ENCODE data around the gene SLC25A34. TPM values are rescaled to one million over a fixed set of nuclear protein-coding genes. Genes with fewer than 3 reads are reported as not detected.
A peak's percentile ranks its signal among the peaks of the same experiment; 100 is the strongest.

SLC25A34 gene
- total RNA-seq, 4 donors from 2014 or later, result 12.9 to 73.3 (median 36.2) TPM

DNA sequence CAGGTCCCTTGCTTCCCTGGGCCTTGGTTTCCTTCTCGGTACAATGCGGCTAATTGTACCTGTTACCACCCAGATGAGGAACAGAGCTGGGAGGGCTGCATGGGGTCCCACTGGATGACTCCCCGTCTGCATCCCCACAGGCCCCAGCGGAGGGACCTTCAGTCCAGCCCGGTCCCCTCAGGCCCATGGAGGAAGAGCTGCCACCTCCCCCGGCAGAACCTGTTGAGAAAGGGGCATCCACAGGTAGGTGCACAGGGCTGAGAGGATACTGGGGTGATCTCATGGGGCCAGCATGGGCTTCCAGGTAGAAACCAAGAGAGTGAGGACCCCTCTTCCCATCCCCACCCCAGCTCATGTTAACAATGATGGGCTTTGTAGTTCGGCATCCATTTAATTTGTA is 32.3 kb downstream of the SLC25A34 start:
- in situ Hi-C loops (cut with MboI; ENCODE audit: low pct_ligation_motif_present in 1 of 4, low pct_unique_long_range_greater_than_20kb in 1 of 4, low sequenced_read_pairs in 3 of 4) (no loop called here), intact Hi-C loops (cut with DNase I; ENCODE audit: low total_unique reads) (no loop called here)
- Histone ChIP-seq H3K9me3 (no peaks in the 10 kb centered on the region), H3K27ac (no peak overlapping the region), H3K27me3 (no peaks in the 10 kb centered on the region), H3K4me3 (no peak overlapping the region), H3K36me3 (peaks cover 0 to 35% (median 16%) of the 10 kb centered on the region in 4 donors), H3K4me1 (peaks cover 10 to 21% (median 16%) of the 10 kb centered on the region in 4 donors)
- TF ChIP-seq, protein P1, sequence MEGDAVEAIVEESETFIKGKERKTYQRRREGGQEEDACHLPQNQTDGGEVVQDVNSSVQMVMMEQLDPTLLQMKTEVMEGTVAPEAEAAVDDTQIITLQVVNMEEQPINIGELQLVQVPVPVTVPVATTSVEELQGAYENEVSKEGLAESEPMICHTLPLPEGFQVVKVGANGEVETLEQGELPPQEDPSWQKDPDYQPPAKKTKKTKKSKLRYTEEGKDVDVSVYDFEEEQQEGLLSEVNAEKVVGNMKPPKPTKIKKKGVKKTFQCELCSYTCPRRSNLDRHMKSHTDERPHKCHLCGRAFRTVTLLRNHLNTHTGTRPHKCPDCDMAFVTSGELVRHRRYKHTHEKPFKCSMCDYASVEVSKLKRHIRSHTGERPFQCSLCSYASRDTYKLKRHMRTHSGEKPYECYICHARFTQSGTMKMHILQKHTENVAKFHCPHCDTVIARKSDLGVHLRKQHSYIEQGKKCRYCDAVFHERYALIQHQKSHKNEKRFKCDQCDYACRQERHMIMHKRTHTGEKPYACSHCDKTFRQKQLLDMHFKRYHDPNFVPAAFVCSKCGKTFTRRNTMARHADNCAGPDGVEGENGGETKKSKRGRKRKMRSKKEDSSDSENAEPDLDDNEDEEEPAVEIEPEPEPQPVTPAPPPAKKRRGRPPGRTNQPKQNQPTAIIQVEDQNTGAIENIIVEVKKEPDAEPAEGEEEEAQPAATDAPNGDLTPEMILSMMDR (IDR thresholded peaks at IDR 0.05), result no peak
- TF ChIP-seq POLR2AphosphoS5 (IDR thresholded peaks at IDR 0.05), result no peak
- TF ChIP-seq EP300 (IDR thresholded peaks at IDR 0.05; ENCODE audit: low read depth), result no peak
- no peak for TF ChIP-seq POLR2A (IDR thresholded peaks at IDR 0.05)
- 80 to 93% methylated on average over 1 to 7 of the region's 7 CpGs for WGBS, 2 donors (ENCODE audit: low coverage in 1 of 2)
- DNase-seq, result no peak

DNA sequence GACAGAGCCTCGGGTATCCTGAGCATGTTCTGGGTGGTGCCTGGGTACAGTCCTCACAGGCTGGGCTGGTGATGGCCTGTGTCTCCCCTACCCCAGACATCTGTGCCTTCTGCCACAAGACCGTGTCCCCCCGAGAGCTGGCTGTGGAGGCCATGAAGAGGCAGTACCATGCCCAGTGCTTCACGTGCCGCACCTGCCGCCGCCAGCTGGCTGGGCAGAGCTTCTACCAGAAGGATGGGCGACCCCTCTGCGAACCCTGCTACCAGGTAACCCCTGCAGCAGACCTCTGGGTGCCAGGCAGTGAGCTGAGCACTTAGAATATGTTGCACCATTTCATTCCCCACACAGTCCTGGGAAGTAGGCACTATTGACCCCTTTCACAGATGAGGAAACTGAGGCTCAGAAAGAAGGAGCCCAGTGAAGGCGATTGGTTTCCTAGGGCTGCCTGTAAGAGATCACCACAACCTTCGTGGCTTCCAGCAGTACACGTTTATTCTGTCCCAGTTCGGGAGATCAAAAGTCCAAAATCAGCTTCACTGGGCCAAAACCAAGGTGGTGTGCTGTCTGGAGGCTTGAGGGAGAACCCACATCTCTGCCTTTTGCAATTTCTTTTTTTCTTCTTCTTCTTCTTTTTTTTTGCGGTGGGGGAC is 34.4 kb downstream of the SLC25A34 start:
- DNase-seq, result no peak
- 77 to 85% methylated on average over 2 to 12 of the region's 14 CpGs for WGBS, 2 donors (ENCODE audit: low coverage in 1 of 2)
- Histone ChIP-seq H3K27ac (no peak overlapping the region), H3K4me1 (peaks cover 0 to 3% (median under 1%) of the 10 kb centered on the region in 4 donors), H3K36me3 (peaks cover 0 to 35% (median 16%) of the 10 kb centered on the region in 4 donors), H3K27me3 (no peaks in the 10 kb centered on the region), H3K4me3 (no peak overlapping the region), H3K9me3 (no peaks in the 10 kb centered on the region)
- TF ChIP-seq EP300 (IDR thresholded peaks at IDR 0.05; ENCODE audit: low read depth) (no peak), POLR2AphosphoS5 (IDR thresholded peaks at IDR 0.05) (no peak), POLR2A (IDR thresholded peaks at IDR 0.05) (no peak)
- TF ChIP-seq, protein P1 (IDR thresholded peaks at IDR 0.05), result no peak
- in situ Hi-C loops (cut with MboI; ENCODE audit: low pct_ligation_motif_present in 1 of 4, low pct_unique_long_range_greater_than_20kb in 1 of 4, low sequenced_read_pairs in 3 of 4) (no loop called here), intact Hi-C loops (cut with DNase I; ENCODE audit: low total_unique reads) (no loop called here)

DNA sequence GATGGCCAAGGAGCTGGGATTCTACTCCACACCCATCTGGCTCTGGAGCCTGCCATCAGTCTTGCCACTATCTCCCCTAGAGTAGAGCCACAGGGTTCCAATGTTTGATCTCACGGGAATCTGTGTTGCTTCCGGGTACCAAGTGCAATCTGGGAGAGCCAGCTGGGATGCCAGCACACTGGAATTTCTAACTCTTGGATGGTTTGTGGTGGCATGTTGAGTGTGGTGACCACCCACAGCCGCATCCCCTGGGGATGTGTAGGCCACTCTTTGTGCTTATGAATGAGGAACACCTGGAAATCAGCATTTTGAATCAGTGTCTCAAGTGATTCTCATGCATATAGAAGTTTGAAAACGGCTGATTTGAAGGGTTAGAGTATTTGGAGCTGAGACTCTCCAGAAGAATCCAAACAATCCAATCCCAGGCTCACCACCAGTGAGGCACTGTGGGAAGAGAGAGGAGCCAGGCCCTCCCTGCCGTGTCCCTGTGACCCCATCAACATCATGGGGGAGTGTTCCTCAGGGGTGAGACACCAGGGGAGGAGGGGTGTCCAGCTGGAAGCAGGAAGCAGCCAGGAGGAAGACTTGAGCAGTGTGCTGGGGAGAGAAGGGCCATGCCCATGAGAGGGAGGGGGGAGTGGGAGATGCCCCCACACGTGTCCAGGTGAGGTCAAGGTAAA is 35.9 kb downstream of the SLC25A34 start:
- Histone ChIP-seq H3K27ac (no peak overlapping the region), H3K4me3 (no peak overlapping the region), H3K4me1 (peaks cover 0 to 3% (median 0%) of the 10 kb centered on the region in 4 donors), H3K9me3 (no peaks in the 10 kb centered on the region), H3K27me3 (no peaks in the 10 kb centered on the region), H3K36me3 (peaks cover 0 to 40% (median 17%) of the 10 kb centered on the region in 4 donors)
- intact Hi-C loops (cut with DNase I; ENCODE audit: low total_unique reads), result no loop called here
- in situ Hi-C loops (cut with MboI; ENCODE audit: low pct_ligation_motif_present in 1 of 4, low pct_unique_long_range_greater_than_20kb in 1 of 4, low sequenced_read_pairs in 3 of 4), result no loop called here
- no peak for DNase-seq
- TF ChIP-seq EP300 (IDR thresholded peaks at IDR 0.05; ENCODE audit: low read depth) (no peak), POLR2A (IDR thresholded peaks at IDR 0.05) (no peak), POLR2AphosphoS5 (IDR thresholded peaks at IDR 0.05) (no peak)
- TF ChIP-seq, protein P1 (IDR thresholded peaks at IDR 0.05), result no peak
- WGBS, 2 donors (ENCODE audit: low coverage in 1 of 2), result 70 to 76% methylated on average over 3 to 6 of the region's 6 CpGs

DNA sequence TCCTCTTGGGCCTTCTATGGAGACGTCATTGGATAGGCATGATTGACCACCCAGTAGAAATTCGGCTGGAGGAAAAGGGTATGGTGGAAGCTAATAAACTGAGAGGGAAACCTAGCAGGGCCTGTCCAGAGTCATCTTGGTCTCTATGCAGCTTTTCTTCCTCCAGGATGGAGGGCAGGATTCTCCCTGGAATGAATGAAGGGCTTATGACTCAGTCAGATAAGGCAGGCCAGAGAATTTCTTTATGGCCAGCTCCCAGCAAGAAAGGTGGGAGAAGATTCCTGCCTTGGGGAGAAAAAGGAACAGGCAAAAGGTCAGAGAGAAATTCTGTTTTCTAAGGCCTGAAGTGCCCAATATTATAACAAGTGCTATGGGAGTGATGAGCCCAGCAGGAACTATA is 39.6 kb downstream of the SLC25A34 start:
- WGBS, 2 donors (ENCODE audit: low coverage in 1 of 2), result 75% methylated on average over 2 of the region's 2 CpGs; no CpG with 5 or more reads in 1 of the 2 donors
- Histone ChIP-seq H3K9me3 (no peaks in the 10 kb centered on the region), H3K27ac (peak overlapping the region in 3 of 4 donors; percentile 7 to 16 (median 12)), H3K36me3 (peaks cover 0 to 20% (median 9%) of the 10 kb centered on the region in 4 donors), H3K27me3 (no peaks in the 10 kb centered on the region), H3K4me3 (no peak overlapping the region), H3K4me1 (peaks cover 0 to 22% (median 10%) of the 10 kb centered on the region in 4 donors)
- intact Hi-C loops (cut with DNase I; ENCODE audit: low total_unique reads), result no loop called here
- TF ChIP-seq POLR2AphosphoS5 (IDR thresholded peaks at IDR 0.05) (no peak), EP300 (IDR thresholded peaks at IDR 0.05; ENCODE audit: low read depth) (no peak), POLR2A (IDR thresholded peaks at IDR 0.05) (no peak)
- TF ChIP-seq, protein P1 (IDR thresholded peaks at IDR 0.05), result no peak
- in situ Hi-C loops (cut with MboI; ENCODE audit: low pct_ligation_motif_present in 1 of 4, low pct_unique_long_range_greater_than_20kb in 1 of 4, low sequenced_read_pairs in 3 of 4), result no loop called here
- no peak for DNase-seq
